GM23338 (cell line): ENCODE data around the gene MTLN. TPM values are rescaled to one million over a fixed set of nuclear protein-coding genes. Genes with fewer than 3 reads are reported as not detected.
"Not testable (repeated sequence)": the region's sequence is repeated elsewhere in the genome, so short reads cannot be mapped to it uniquely, and the experiment has no call there.

Experiments used
- ATAC-seq: fragments of 200-7000 bp; cut with Tn5 transposase; 3 replicates; pipeline ENCODE4 v1.9.1; 2020
- DNase-seq: peaks from one replicate; pipeline ENCODE4 v3.0.0-alpha.2; 2015; ENCODE audit warnings: low spot score
- H2AFZ ChIP-seq: fragments of 200-600 bp; sonication (generic); 2 replicates; pipeline ENCODE4 v1.8.0; 2016; ENCODE audit warnings: antibody characterized with exemption, mild to moderate bottlenecking, moderate library complexity
- H3F3A ChIP-seq: fragments of 200-600 bp; sonication (generic); replicated peaks from 2 replicates; pipeline ENCODE4 v1.8.0; 2017; ENCODE audit warnings: antibody characterized with exemption, mixed run types, low read depth
- H3K27ac ChIP-seq: fragments of 200-600 bp; sonication (generic); 2 replicates; pipeline ENCODE4 v1.6.1; 2016; ENCODE audit warnings: low read depth
- H3K27me3 ChIP-seq: fragments of 200-600 bp; sonication (generic); 2 replicates; pipeline ENCODE4 v1.8.0; 2016; ENCODE audit warnings: mild to moderate bottlenecking, mixed run types, moderate library complexity; ENCODE audit not compliant: insufficient read depth
- H3K36me3 ChIP-seq: fragments of 200-600 bp; sonication (generic); 2 replicates; pipeline ENCODE4 v1.8.0; 2016; ENCODE audit warnings: mild to moderate bottlenecking; ENCODE audit not compliant: insufficient read depth
- H3K4me1 ChIP-seq: fragments of 200-600 bp; sonication (generic); 2 replicates; pipeline ENCODE4 v1.8.0; 2016; ENCODE audit warnings: mild to moderate bottlenecking, moderate library complexity; ENCODE audit not compliant: insufficient read depth
- H3K4me2 ChIP-seq: fragments of 200-600 bp; sonication (generic); 2 replicates; pipeline ENCODE4 v1.7.1; 2017; ENCODE audit warnings: mixed run types
- H3K4me3 ChIP-seq: fragments of 200-600 bp; sonication (generic); 2 replicates; pipeline ENCODE4 v1.6.1; 2016; ENCODE audit warnings: mixed run types
- H3K79me2 ChIP-seq: fragments of 200-600 bp; sonication (generic); replicated peaks from 2 replicates; pipeline ENCODE4 v1.8.0; 2017; ENCODE audit warnings: mild to moderate bottlenecking; ENCODE audit not compliant: insufficient read depth
- H3K9me2 ChIP-seq: fragments of 200-600 bp; sonication (generic); 2 replicates; pipeline ENCODE4 v1.8.0; 2017; ENCODE audit not compliant: insufficient read depth
- H4K20me1 ChIP-seq: fragments of 200-600 bp; sonication (generic); replicated peaks from 2 replicates; pipeline ENCODE4 v1.8.0; 2017; ENCODE audit warnings: mild to moderate bottlenecking; ENCODE audit not compliant: insufficient read depth
- H3K27ac Mint-ChIP-seq: 2 replicates; pipeline ENCODE4 v1.8.0; 2020; ENCODE audit warnings: inconsistent platforms, mild to moderate bottlenecking, moderate library complexity, mixed read lengths
- H3K27me3 Mint-ChIP-seq: 3 replicates; pipeline ENCODE4 v1.8.0; 2022; ENCODE audit warnings: low read depth, mild to moderate bottlenecking, moderate library complexity, mixed read lengths, inconsistent platforms; ENCODE audit not compliant: insufficient read depth, poor library complexity
- H3K36me3 Mint-ChIP-seq: 3 replicates; pipeline ENCODE4 v1.8.0; 2021; ENCODE audit warnings: low read depth, mild to moderate bottlenecking, inconsistent platforms, moderate library complexity, mixed read lengths
- H3K4me1 Mint-ChIP-seq: 3 replicates; pipeline ENCODE4 v1.8.0; 2020; ENCODE audit warnings: mild to moderate bottlenecking, inconsistent platforms, mixed read lengths
- H3K4me3 Mint-ChIP-seq: 3 replicates; pipeline ENCODE4 v1.8.0; 2021; ENCODE audit warnings: moderate library complexity, mild to moderate bottlenecking, inconsistent platforms, mixed read lengths
- H3K9me3 Mint-ChIP-seq: 3 replicates; pipeline ENCODE4 v1.8.0; 2020; ENCODE audit warnings: moderate library complexity, mild to moderate bottlenecking, inconsistent platforms, mixed read lengths
- CREB1 ChIP-seq: fragments of 250-450 bp; sonication (Bioruptor Pico); IDR thresholded peaks from 2 replicates; pipeline ENCODE4 v1.5.0; 2020; ENCODE audit warnings: low read depth, mild to moderate bottlenecking, moderate library complexity
- ETS1 ChIP-seq: IDR thresholded peaks from 2 replicates; pipeline ENCODE4 v1.6.1; 2016; ENCODE audit warnings: antibody characterized with exemption
- POLR2AphosphoS5 ChIP-seq: IDR thresholded peaks from 2 replicates; pipeline ENCODE4 v1.6.1; 2016; ENCODE audit warnings: antibody characterized with exemption, low read depth
- ZNF462 ChIP-seq: fragments of 250-450 bp; sonication (Bioruptor Pico); IDR thresholded peaks from 2 replicates; pipeline ENCODE4 v1.5.0; 2020; ENCODE audit warnings: mild to moderate bottlenecking, moderate library complexity
- long read RNA-seq: library from polyadenylated mRNA; unstranded; transcript quantifications from one replicate; pipeline ENCODE4 v2.0.0, GENCODE V29; 2020; ENCODE audit not compliant: unreplicated experiment
- polyA plus RNA-seq: library from polyadenylated mRNA; unstranded; fragments of >200 nt; fragmentation: Nextera tagmentation; extraction: Ambion mirVana; gene quantifications from 2 replicates; pipeline ENCODE4 v1.2.1, GENCODE V29; 2016
- total RNA-seq: library from RNA; depleted of rRNA; stranded (reverse); fragments of >200 nt; shearing (Covaris generic); gene quantifications from 2 replicates; pipeline ENCODE4 v1.2.3, GENCODE V29; 2014; rRNA removed

Gene MTLN
- total RNA-seq: 34.1 and 40.2 TPM in 2 replicates
- 151 and 175 TPM in 2 replicates for polyA plus RNA-seq
- long read RNA-seq, transcript MTLN-203 (2 exons, 441 nt): major isoform, 33 of 34 reads
- long read RNA-seq, partial matches to known transcripts: 0 of 34 reads
- long read RNA-seq, other reads (novel, unspliced or antisense): 1 of 34 reads

- Histone ChIP-seq H4K20me1 (no peaks in the 10 kb centered on the region), H3K4me3 (peak within 1 kb of the TSS; percentile 93), H3K27ac (no peak within 1 kb of the TSS), H3K36me3 (no peaks in the 10 kb centered on the region), H3K79me2 (no peaks in the 10 kb centered on the region; the same call in 1 of the 2 replicates), H2AFZ (peak within 1 kb of the TSS; percentile 34), H3K4me2 (peak within 1 kb of the TSS; percentile 93), H3F3A (no peaks in the 10 kb centered on the region), H3K9me2 (no peaks in the 10 kb centered on the region), H3K27me3 (no peaks in the 10 kb centered on the region), H3K4me1 (peaks cover 6% of the 10 kb centered on the region; the same call in 1 of the 2 replicates)
- Mint-ChIP-seq H3K27ac (peak within 1 kb of the TSS; percentile 90), H3K4me1 (peaks cover 4% of the 10 kb centered on the region; the same call in 1 of the 3 replicates), H3K36me3 (peaks cover 22% of the 10 kb centered on the region), H3K9me3 (peaks cover 24% of the 10 kb centered on the region), H3K27me3 (peaks cover 4% of the 10 kb centered on the region), H3K4me3 (peak within 1 kb of the TSS; percentile 92)
- peak; percentile 78 for DNase-seq
- TF ChIP-seq POLR2AphosphoS5 (peak; percentile 85), CREB1 (CRISPR knock-in tag) (peak; percentile 45; the same call in 1 of the 2 replicates), ZNF462 (CRISPR knock-in tag) (no peak), ETS1 (peak; percentile 56)
- peak; percentile 97 for ATAC-seq
Observed at GRCh38 chr2:110211938-110212858, at the start of gene MTLN. Gene MTLN, minus strand, starts transcription at chr2:110212547. Its CDS starts 22 bp downstream, at chr2:110212525.

GRCh38 chr2:110261910-110262309 is 49.6 kb upstream of the MTLN start:
- H3K4me1 ChIP-seq, H3K4me3 Mint-ChIP-seq, H3K27me3 Mint-ChIP-seq, H3K27me3 ChIP-seq, H3K27ac ChIP-seq, H4K20me1 ChIP-seq, H3K9me2 ChIP-seq, H3K27ac Mint-ChIP-seq, H3K4me3 ChIP-seq, H3K79me2 ChIP-seq, H3K36me3 Mint-ChIP-seq, H3K36me3 ChIP-seq, H3K4me2 ChIP-seq, H3K9me3 Mint-ChIP-seq, H3F3A ChIP-seq, DNase-seq, H3K4me1 Mint-ChIP-seq, H2AFZ ChIP-seq: not testable (repeated sequence)
- ATAC-seq: peak; percentile 90

GRCh38 chr2:110248081-110248795 is 35.9 kb upstream of the MTLN start:
- H4K20me1 ChIP-seq, H3K4me1 Mint-ChIP-seq, H3K9me3 Mint-ChIP-seq, H3K4me1 ChIP-seq, H3K4me3 Mint-ChIP-seq, H3K4me2 ChIP-seq, ATAC-seq, H3K36me3 ChIP-seq, H3K9me2 ChIP-seq, DNase-seq, H3F3A ChIP-seq, H2AFZ ChIP-seq, H3K27me3 Mint-ChIP-seq, H3K27ac ChIP-seq, H3K27ac Mint-ChIP-seq, H3K27me3 ChIP-seq, H3K79me2 ChIP-seq, H3K36me3 Mint-ChIP-seq, H3K4me3 ChIP-seq: not testable (repeated sequence)
